CD4-positive, alpha-beta T cell (primary cell): ENCODE measurements around the gene MPDZ. TPM values are rescaled to one million over a fixed set of nuclear protein-coding genes. Genes with fewer than 3 reads are reported as not detected.

Experiments
- ATAC-seq: fragments of 200-7000 bp; cut with Tn5 transposase; one replicate; pipeline ENCODE4 v1.10.0; 2022; ENCODE audit warnings: mild to moderate bottlenecking; ENCODE audit not compliant: poor library complexity
- CTCF ChIA-PET: fragments of 350-600 bp; sonication (Branson Sonifier 250); formaldehyde crosslinking; loops from one replicate; lab custom pipeline; 2021; ENCODE audit warnings: antibody characterized with exemption, inconsistent platforms; lab: Charles Lee
- POLR2A ChIA-PET: fragments of 350-600 bp; sonication (Branson Sonifier 250); formaldehyde crosslinking; loops from one replicate; lab custom pipeline; 2021; ENCODE audit warnings: antibody characterized with exemption, inconsistent platforms; lab: Charles Lee
- DNase-seq, 14 experiments: peaks; one replicate each; pipeline ENCODE4 v3.0.0-alpha.2; 2013 to 2020; ENCODE audit warnings: mixed read lengths in 2 of 14
- H3K27ac ChIP-seq, 2 donors: one replicate each; pipeline versions ENCODE4 v1.5.1 to v1.7.0; 2013; ENCODE audit warnings: low read length in 2 of 2, low read depth in 1 of 2, mild to moderate bottlenecking in 1 of 2
- H3K27me3 ChIP-seq, 2 experiments: 1 replicate in 1 of 2; 2 replicates in 1 of 2; pipeline versions ENCODE4 v1.6.1 to v1.7.0; 2013; ENCODE audit warnings: low read length in 2 of 2, control low read depth in 1 of 2, mild to moderate bottlenecking in 1 of 2, moderate library complexity in 1 of 2; ENCODE audit not compliant: insufficient read depth in 2 of 2, control insufficient read depth in 1 of 2
- H3K36me3 ChIP-seq: one replicate; pipeline ENCODE4 v1.6.1; 2013; ENCODE audit warnings: low read length, control low read depth; ENCODE audit not compliant: insufficient read depth
- H3K4me1 ChIP-seq: one replicate; pipeline ENCODE4 v1.6.1; 2013; ENCODE audit warnings: low read length, control low read depth; ENCODE audit not compliant: insufficient read depth
- H3K4me3 ChIP-seq: one replicate; pipeline ENCODE4 v1.5.1; 2013; ENCODE audit warnings: mild to moderate bottlenecking, low read length, moderate library complexity
- H3K9me3 ChIP-seq, 2 experiments: 1 replicate in 1 of 2; 2 replicates in 1 of 2; pipeline versions ENCODE4 v1.6.1 to v1.7.0; 2013; ENCODE audit warnings: low read length in 2 of 2, mild to moderate bottlenecking in 2 of 2, control low read depth in 1 of 2, moderate library complexity in 1 of 2; ENCODE audit not compliant: control insufficient read depth in 1 of 2, insufficient read depth in 1 of 2
- H3K27ac Mint-ChIP-seq: one replicate; pipeline ENCODE4 v1.8.0; 2020; ENCODE audit warnings: mixed read lengths
- H3K27me3 Mint-ChIP-seq: one replicate; pipeline ENCODE4 v1.8.0; 2021; ENCODE audit warnings: mixed read lengths
- H3K36me3 Mint-ChIP-seq: one replicate; pipeline ENCODE4 v1.8.0; 2021; ENCODE audit warnings: low read depth, mixed read lengths
- H3K4me1 Mint-ChIP-seq: one replicate; pipeline ENCODE4 v1.8.0; 2021; ENCODE audit warnings: low read depth, mixed read lengths
- H3K4me3 Mint-ChIP-seq: one replicate; pipeline ENCODE4 v1.8.0; 2020; ENCODE audit warnings: mild to moderate bottlenecking, mixed read lengths
- H3K9me3 Mint-ChIP-seq: one replicate; pipeline ENCODE4 v1.8.0; 2020; ENCODE audit warnings: mixed read lengths
- CTCF ChIP-seq: fragments of 200-600 bp; IDR thresholded peaks from one replicate; pipeline ENCODE4 v1.8.0; 2022; ENCODE audit warnings: antibody characterized with exemption, mild to moderate bottlenecking
- intact Hi-C, 2 experiments: fragments of 100-400 bp; cut with DNase I in 1 of 2; cut with micrococcal nuclease in 1 of 2; formaldehyde crosslinking; loops; one replicate each; pipeline versions ENCODE4 v1.15.1 to v1.9.0; 2023 to 2025; cut with DNase I, micrococcal nuclease
- total RNA-seq, 174 experiments: library from RNA in 2 of 174; stranded (reverse) in 2 of 174; gene quantifications; one replicate each; pipeline ENCODE4 v1.2.3 and lab custom pipeline; 2021 to 2026

MPDZ gene
- total RNA-seq, 2 experiments from 2014 or later = not detected

- TF ChIP-seq CTCF = no peak
- H3K27ac Mint-ChIP-seq = no peak overlapping the region
- H3K4me1 ChIP-seq = no peaks in the 10 kb centered on the region
- H3K27ac ChIP-seq = no peak overlapping the region
- DNase-seq (no peak), ATAC-seq (no peak)
- H3K27me3 Mint-ChIP-seq = no peaks in the 10 kb centered on the region
- no peaks in the 10 kb centered on the region for H3K27me3 ChIP-seq
- H3K9me3 ChIP-seq = no peaks in the 10 kb centered on the region
- H3K9me3 Mint-ChIP-seq = peaks cover 5% of the 10 kb centered on the region
- no peaks in the 10 kb centered on the region for H3K36me3 ChIP-seq
- no peaks in the 10 kb centered on the region for H3K4me1 Mint-ChIP-seq
- POLR2A ChIA-PET = no interaction called here
- intact Hi-C loops = no loop called here
- no peak overlapping the region for H3K4me3 ChIP-seq
- H3K4me3 Mint-ChIP-seq = no peak overlapping the region
- H3K36me3 Mint-ChIP-seq = no peaks in the 10 kb centered on the region
- CTCF ChIA-PET = no interaction called here
Measured at GRCh38 chr9:13076616-13077015, 202.9 kb downstream of the MPDZ start.

GRCh38 chr9:13071921-13072320 is 207.6 kb downstream of the MPDZ start:
- no peak for TF ChIP-seq CTCF
- H3K27me3 Mint-ChIP-seq = no peaks in the 10 kb centered on the region
- H3K4me3 Mint-ChIP-seq = no peak overlapping the region
- Histone ChIP-seq H3K4me1 (no peaks in the 10 kb centered on the region), H3K27ac (no peak overlapping the region), H3K36me3 (no peaks in the 10 kb centered on the region), H3K9me3 (peaks cover 0 to 4% of the 10 kb centered on the region in 2 experiments), H3K4me3 (no peak overlapping the region), H3K27me3 (no peaks in the 10 kb centered on the region)
- POLR2A ChIA-PET = no interaction called here
- intact Hi-C loops = no loop called here
- no peaks in the 10 kb centered on the region for H3K4me1 Mint-ChIP-seq
- H3K36me3 Mint-ChIP-seq = no peaks in the 10 kb centered on the region
- no peak overlapping the region for H3K27ac Mint-ChIP-seq
- CTCF ChIA-PET = no interaction called here
- no peak for DNase-seq
- no peak for ATAC-seq
- H3K9me3 Mint-ChIP-seq = peaks cover 6% of the 10 kb centered on the region

GRCh38 chr9:13070612-13071595 is 208.6 kb downstream of the MPDZ start:
- Mint-ChIP-seq H3K36me3 (no peaks in the 10 kb centered on the region), H3K4me3 (no peak overlapping the region), H3K27me3 (no peaks in the 10 kb centered on the region), H3K27ac (no peak overlapping the region), H3K9me3 (peaks cover 6% of the 10 kb centered on the region), H3K4me1 (no peaks in the 10 kb centered on the region)
- Histone ChIP-seq H3K9me3 (peaks cover 0 to 4% of the 10 kb centered on the region in 2 experiments), H3K27me3 (no peaks in the 10 kb centered on the region), H3K27ac (no peak overlapping the region), H3K36me3 (no peaks in the 10 kb centered on the region), H3K4me1 (no peaks in the 10 kb centered on the region), H3K4me3 (no peak overlapping the region)
- DNase-seq = no peak
- ChIA-PET POLR2A (no interaction called here), CTCF (no interaction called here)
- no peak for ATAC-seq
- intact Hi-C loops = no loop called here
- no peak for TF ChIP-seq CTCF
